ENCODE results near the gene MCUR1.

DNA sequence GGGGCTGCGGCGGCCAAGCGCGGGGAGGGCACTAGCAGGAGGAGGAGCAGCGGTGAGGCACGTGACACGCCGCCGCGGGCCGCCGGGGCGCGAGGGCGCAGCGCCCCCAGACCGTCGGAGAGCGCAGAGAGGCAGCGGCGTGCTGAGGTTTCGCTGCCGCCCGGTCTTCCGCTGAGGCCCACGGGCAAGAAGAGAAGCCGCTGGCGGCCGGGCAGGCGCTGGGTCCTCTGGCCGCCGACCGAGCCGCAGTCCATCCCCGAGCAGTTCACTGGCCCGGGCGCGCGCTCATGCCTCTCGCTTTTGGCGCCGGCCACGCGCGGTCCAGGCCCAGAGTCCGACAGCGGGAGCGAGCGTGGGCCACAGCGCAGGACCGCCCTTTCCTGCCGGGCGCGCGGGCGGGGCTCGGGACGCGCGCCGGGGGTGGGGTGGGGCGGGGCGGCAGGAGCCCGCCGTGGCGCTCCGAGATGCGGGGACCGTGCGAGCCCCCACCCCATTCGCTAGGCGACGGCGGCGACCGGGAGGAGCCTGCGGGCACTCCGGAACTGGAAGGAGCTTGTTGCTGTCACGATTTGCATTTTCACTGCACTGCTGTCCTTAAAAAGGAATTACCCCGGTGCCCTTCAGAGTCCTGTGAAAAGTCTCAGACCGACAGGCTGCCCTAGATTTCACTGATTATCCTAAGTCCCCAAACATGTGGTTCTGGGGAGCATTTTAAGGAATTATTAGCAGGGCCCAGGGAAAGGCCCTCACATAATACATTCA lies at the start of gene MCUR1:
- no peak for TF ChIP-seq BCL11A (IDR thresholded peaks at IDR 0.05; ENCODE audit: low read depth, low read length)
- TF ChIP-seq NRF1 (conservative IDR thresholded peaks at IDR 0.05; ENCODE audit: low read depth, low read length), result no peak
- TF ChIP-seq, protein P1, sequence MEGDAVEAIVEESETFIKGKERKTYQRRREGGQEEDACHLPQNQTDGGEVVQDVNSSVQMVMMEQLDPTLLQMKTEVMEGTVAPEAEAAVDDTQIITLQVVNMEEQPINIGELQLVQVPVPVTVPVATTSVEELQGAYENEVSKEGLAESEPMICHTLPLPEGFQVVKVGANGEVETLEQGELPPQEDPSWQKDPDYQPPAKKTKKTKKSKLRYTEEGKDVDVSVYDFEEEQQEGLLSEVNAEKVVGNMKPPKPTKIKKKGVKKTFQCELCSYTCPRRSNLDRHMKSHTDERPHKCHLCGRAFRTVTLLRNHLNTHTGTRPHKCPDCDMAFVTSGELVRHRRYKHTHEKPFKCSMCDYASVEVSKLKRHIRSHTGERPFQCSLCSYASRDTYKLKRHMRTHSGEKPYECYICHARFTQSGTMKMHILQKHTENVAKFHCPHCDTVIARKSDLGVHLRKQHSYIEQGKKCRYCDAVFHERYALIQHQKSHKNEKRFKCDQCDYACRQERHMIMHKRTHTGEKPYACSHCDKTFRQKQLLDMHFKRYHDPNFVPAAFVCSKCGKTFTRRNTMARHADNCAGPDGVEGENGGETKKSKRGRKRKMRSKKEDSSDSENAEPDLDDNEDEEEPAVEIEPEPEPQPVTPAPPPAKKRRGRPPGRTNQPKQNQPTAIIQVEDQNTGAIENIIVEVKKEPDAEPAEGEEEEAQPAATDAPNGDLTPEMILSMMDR (IDR thresholded peaks at IDR 0.05 in 2 of 3, conservative IDR thresholded peaks at IDR 0.05 in 1 of 3; ENCODE audit: control insufficient read depth in 2 of 3, extremely low read depth in 1 of 3, insufficient read depth in 1 of 3, low read depth in 3 of 3, low read length in 3 of 3), result peak in 2 of 3 experiments; percentile 5 to 45; a peak in 2 of 6 replicates
- TF ChIP-seq POLR2A (IDR thresholded peaks at IDR 0.05; ENCODE audit: low read depth, low read length), result peak; percentile 92
- TF ChIP-seq EP300 (IDR thresholded peaks at IDR 0.05; ENCODE audit: borderline replicate concordance in 1 of 2, control insufficient read depth in 1 of 2, low read depth in 2 of 2, low read length in 2 of 2), result no peak
- peak; percentile 88 for TF ChIP-seq BACH1 (IDR thresholded peaks at IDR 0.05; ENCODE audit: borderline replicate concordance)

All from GM12878 (cell line).